GM12878 (cell line): ENCODE data around the gene PC.

ENCODE experiments used
- BRCA1 ChIP-seq: IDR thresholded peaks from 2 replicates; pipeline ENCODE4 v1.6.1; 2011; ENCODE audit warnings: low read depth, low read length, improper control_type of control experiment
- CTCF ChIP-seq, 3 experiments: IDR thresholded peaks in 2 of 3; conservative IDR thresholded peaks in 1 of 3; 2 replicates each; pipeline ENCODE4 v1.5.1; 2011; ENCODE audit warnings: low read depth in 3 of 3, low read length in 3 of 3, mild to moderate bottlenecking in 3 of 3, control low read depth in 2 of 3, moderate library complexity in 2 of 3, inconsistent platforms in 1 of 3, mixed read lengths in 1 of 3; ENCODE audit not compliant: control insufficient read depth in 2 of 3, insufficient read depth in 1 of 3; ENCODE audit errors: extremely low read depth in 1 of 3
- NFXL1 ChIP-seq: fragments of 450-650 bp; IDR thresholded peaks from 2 replicates; pipeline ENCODE4 v1.6.1; 2017; ENCODE audit warnings: antibody characterized with exemption, mild to moderate bottlenecking, borderline replicate concordance
- SPI1 ChIP-seq: IDR thresholded peaks from 2 replicates; pipeline ENCODE4 v1.6.1; 2011; ENCODE audit warnings: low read depth, mild to moderate bottlenecking, low read length, moderate library complexity, borderline replicate concordance; ENCODE audit not compliant: insufficient read depth
- SREBF2 ChIP-seq: IDR thresholded peaks from 2 replicates; pipeline ENCODE4 v1.6.1; 2012; ENCODE audit warnings: mild to moderate bottlenecking, low read length
- ZSCAN29 ChIP-seq: fragments of 450-650 bp; IDR thresholded peaks from 2 replicates; pipeline ENCODE4 v1.6.1; 2017; ENCODE audit warnings: mild to moderate bottlenecking, moderate library complexity

GRCh38 chr11:66974724-66975404 is 16.7 kb upstream of the PC start, which contains the start of gene C11orf86:
- TF ChIP-seq CTCF (IDR thresholded peaks at IDR 0.05 in 2 of 3, conservative IDR thresholded peaks at IDR 0.05 in 1 of 3; ENCODE audit: control insufficient read depth in 2 of 3, extremely low read depth in 1 of 3, insufficient read depth in 1 of 3, low read depth in 3 of 3, low read length in 3 of 3) (no peak), BRCA1 (no peak), ZSCAN29 (no peak), SPI1 (no peak), NFXL1 (no peak), SREBF2 (no peak)
